H1 (cell line): ENCODE data around the gene FERMT1. TPM values are rescaled to one million over a fixed set of nuclear protein-coding genes. Genes with fewer than 3 reads are reported as not detected.

Experiments
- SIX5 ChIP-seq: IDR thresholded peaks from 2 replicates; pipeline ENCODE4 v1.6.1; 2011; ENCODE audit warnings: mild to moderate bottlenecking, low read depth, low read length
- ZNF274 ChIP-seq: IDR thresholded peaks from 2 replicates; pipeline ENCODE4 v1.7.0; 2012; ENCODE audit warnings: low read length, borderline replicate concordance; ENCODE audit errors: extremely low read depth
- polyA plus RNA-seq, 7 experiments: library from polyadenylated mRNA; depleted of rRNA in 3 of 7; stranded (reverse) in 5 of 7; unstranded in 2 of 7; fragments of >200 nt in 5 of 7; fragments of 200-250 nt in 2 of 7; gene quantifications; 1 replicate in 5 of 7; 2 replicates in 1 of 7; 4 replicates in 1 of 7; pipeline versions ENCODE4 v1.2.1 to v1.2.3, GENCODE V29; 2011 to 2013; ENCODE audit warnings: missing spikeins in 2 of 7, mixed read lengths in 2 of 7
- total RNA-seq: library from RNA; stranded (reverse); fragmentation: NEBNext Ultra II Directional; extraction: Animal tissue kit (Norgen Biotek cat#: 25700); gene quantifications from 2 replicates; pipeline ENCODE4 v1.2.1, GENCODE V29; 2021

Gene FERMT1
- total and polyA plus RNA-seq, 2 of the 8 experiments (the other 6 are each of a cell fraction or from before 2014, with no cell fraction given): 4.2 to 17.8 TPM

DNA sequence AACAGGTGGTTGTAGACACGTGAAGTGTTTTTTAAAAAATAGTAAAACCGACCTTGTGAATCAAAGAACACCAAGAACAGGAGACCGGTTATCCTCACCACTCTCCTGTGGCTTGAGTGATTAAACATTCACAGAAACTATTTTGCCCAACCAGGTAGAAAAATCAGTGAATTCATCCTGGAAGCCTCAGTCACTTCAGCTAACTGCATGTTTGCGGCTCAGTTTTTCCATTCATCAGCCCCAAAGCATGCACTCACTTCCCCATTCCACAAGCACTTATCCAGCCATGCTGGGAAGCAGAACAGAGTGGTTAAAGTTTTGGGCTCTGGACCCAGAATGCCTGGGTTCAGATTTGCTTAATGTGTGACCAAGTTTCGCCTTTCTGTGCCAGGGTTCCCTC is 71.3 kb downstream of the FERMT1 start (continued):
- TF ChIP-seq ZNF274 (no peak), SIX5 (no peak)
